ENCODE data around the gene XXYLT1.

The XXYLT1 gene

GRCh38 chr3:195046441-195046840 is 224.5 kb downstream of the XXYLT1 start:
- no peaks in the 10 kb centered on the region for H3K27me3 ChIP-seq (ENCODE audit: insufficient read depth, low read depth)
- no peak overlapping the region for H3K9ac ChIP-seq
- no peak overlapping the region for H3K4me2 ChIP-seq
- no peak overlapping the region for H3K27ac ChIP-seq
- H3K4me1 ChIP-seq (ENCODE audit: low read depth, poor library complexity, severe bottlenecking), result no peaks in the 10 kb centered on the region
- no peak overlapping the region for H2AFZ ChIP-seq (ENCODE audit: low read depth)
- no peaks in the 10 kb centered on the region for H4K20me1 ChIP-seq (ENCODE audit: insufficient read depth)
- TF ChIP-seq CTCF (conservative IDR thresholded peaks at IDR 0.05; ENCODE audit: low read depth, low read length), result no peak
- H3K79me2 ChIP-seq (ENCODE audit: insufficient read depth, low read depth), result no peaks in the 10 kb centered on the region
- no peaks in the 10 kb centered on the region for H3K36me3 ChIP-seq (ENCODE audit: insufficient read depth)
- no peak overlapping the region for H3K4me3 ChIP-seq (IDR thresholded peaks at IDR 0.05; ENCODE audit: insufficient read depth, low read depth, low read length)

DNA sequence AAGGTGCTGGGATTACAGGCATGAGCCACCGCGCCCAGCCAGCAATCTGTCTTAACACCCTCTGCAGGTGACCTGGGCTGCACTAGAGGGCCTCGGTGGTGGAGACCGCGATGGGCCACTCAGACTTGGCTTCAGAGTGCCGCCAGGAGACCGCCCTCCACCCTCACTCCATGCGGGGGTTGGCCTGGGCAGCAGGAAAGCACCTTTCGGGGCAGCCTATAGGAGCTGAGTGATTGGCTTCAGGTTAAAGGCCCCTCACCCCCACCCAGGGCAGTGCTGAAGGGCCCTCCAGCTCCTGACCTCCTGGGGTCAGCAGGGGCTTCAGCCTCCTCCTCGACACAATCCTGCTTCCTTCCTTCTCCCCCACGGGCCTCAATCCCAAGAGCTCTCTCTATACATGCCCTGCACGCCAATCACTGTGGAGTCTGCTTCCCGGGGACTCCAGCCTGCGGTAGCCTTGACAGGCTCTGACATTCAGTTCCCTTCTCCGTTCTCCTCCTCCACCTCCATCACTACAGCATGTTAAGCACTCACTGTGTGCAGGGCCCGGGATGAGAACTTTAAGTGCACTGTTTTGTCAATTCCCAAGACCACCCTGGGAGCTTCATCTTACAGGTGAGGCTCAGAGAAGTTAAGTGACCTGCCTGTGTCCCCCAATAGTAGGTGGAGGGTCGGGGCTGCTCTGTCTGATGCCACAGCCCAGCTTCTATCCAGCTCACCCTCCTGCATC is 225.3 kb downstream of the XXYLT1 start:
- Histone ChIP-seq H3K4me1 (ENCODE audit: low read depth, poor library complexity, severe bottlenecking) (no peaks in the 10 kb centered on the region), H4K20me1 (ENCODE audit: insufficient read depth) (no peaks in the 10 kb centered on the region), H3K27me3 (ENCODE audit: insufficient read depth, low read depth) (no peaks in the 10 kb centered on the region), H3K9ac (no peak overlapping the region), H3K4me3 (IDR thresholded peaks at IDR 0.05; ENCODE audit: insufficient read depth, low read depth, low read length) (no peak overlapping the region), H3K27ac (no peak overlapping the region), H3K36me3 (ENCODE audit: insufficient read depth) (no peaks in the 10 kb centered on the region), H3K79me2 (ENCODE audit: insufficient read depth, low read depth) (no peaks in the 10 kb centered on the region), H3K4me2 (no peak overlapping the region), H2AFZ (ENCODE audit: low read depth) (no peak overlapping the region)
- no peak for TF ChIP-seq CTCF (conservative IDR thresholded peaks at IDR 0.05; ENCODE audit: low read depth, low read length)

GRCh38 chr3:195044411-195044810 is 226.5 kb downstream of the XXYLT1 start:
- H3K36me3 ChIP-seq (ENCODE audit: insufficient read depth), result no peaks in the 10 kb centered on the region
- H4K20me1 ChIP-seq (ENCODE audit: insufficient read depth), result no peaks in the 10 kb centered on the region
- no peak overlapping the region for H3K4me3 ChIP-seq (IDR thresholded peaks at IDR 0.05; ENCODE audit: insufficient read depth, low read depth, low read length)
- no peaks in the 10 kb centered on the region for H3K4me1 ChIP-seq (ENCODE audit: low read depth, poor library complexity, severe bottlenecking)
- H3K79me2 ChIP-seq (ENCODE audit: insufficient read depth, low read depth), result no peaks in the 10 kb centered on the region
- H3K27ac ChIP-seq, result no peak overlapping the region
- H2AFZ ChIP-seq (ENCODE audit: low read depth), result no peak overlapping the region
- H3K27me3 ChIP-seq (ENCODE audit: insufficient read depth, low read depth), result no peaks in the 10 kb centered on the region
- H3K4me2 ChIP-seq, result no peak overlapping the region
- H3K9ac ChIP-seq, result no peak overlapping the region
- TF ChIP-seq CTCF (conservative IDR thresholded peaks at IDR 0.05; ENCODE audit: low read depth, low read length), result no peak

DNA sequence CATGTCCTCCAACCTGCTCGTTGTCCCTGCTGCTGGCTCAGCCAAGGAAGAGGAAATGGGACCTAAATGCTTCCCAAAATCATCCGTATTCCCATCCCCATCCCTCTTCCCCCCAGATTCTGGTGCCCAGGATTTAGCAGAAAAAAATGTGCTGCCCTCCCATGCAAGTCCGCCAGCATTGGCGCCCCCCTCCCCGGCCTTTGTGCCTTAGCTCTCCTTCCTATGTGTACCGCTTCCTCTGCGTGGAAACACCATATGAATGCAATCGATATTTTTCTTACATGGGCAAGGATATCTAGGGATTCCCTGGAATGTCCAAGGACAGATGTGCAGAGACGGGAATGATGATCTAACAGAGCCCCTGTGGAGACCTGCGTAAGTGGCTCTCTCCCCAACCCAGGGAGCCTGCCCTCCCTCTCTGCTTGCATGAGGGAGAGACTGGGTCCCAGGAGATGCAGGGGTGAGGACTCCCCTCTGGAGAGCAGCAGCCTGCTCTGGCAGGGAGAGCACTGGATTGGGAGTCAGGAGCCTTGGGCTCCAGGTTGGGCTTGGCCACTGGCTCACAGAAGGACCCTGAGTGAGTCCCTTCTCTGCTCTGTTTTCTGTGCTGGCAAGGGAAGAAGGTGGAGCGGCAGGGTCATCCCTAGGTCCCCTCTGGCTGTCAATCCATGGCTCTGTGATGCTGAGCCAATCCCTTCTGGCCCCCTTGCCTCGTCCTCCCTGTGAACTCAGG is 227.2 kb downstream of the XXYLT1 start:
- no peaks in the 10 kb centered on the region for H3K4me1 ChIP-seq (ENCODE audit: low read depth, poor library complexity, severe bottlenecking)
- no peak for TF ChIP-seq CTCF (conservative IDR thresholded peaks at IDR 0.05; ENCODE audit: low read depth, low read length)

More for the DNA sequence above, 227.2 kb downstream of the XXYLT1 start:
- no peaks in the 10 kb centered on the region for H4K20me1 ChIP-seq (ENCODE audit: insufficient read depth)
- no peak overlapping the region for H3K9ac ChIP-seq
- H3K4me3 ChIP-seq (IDR thresholded peaks at IDR 0.05; ENCODE audit: insufficient read depth, low read depth, low read length), result no peak overlapping the region
- no peak overlapping the region for H2AFZ ChIP-seq (ENCODE audit: low read depth)
- no peaks in the 10 kb centered on the region for H3K79me2 ChIP-seq (ENCODE audit: insufficient read depth, low read depth)
- no peaks in the 10 kb centered on the region for H3K27me3 ChIP-seq (ENCODE audit: insufficient read depth, low read depth)
- H3K27ac ChIP-seq, result no peak overlapping the region
- H3K4me2 ChIP-seq, result no peak overlapping the region
- no peaks in the 10 kb centered on the region for H3K36me3 ChIP-seq (ENCODE audit: insufficient read depth)
